ENCODE results near the gene SORCS2.

The SORCS2 gene

GRCh38 chr4:7426525-7427171 lies 234.3 kb downstream of the SORCS2 start:
- Histone ChIP-seq H3K9ac (ENCODE audit: low read depth, low read length) (no peak overlapping the region), H3K9me3 (ENCODE audit: control insufficient read depth, insufficient read depth, low read length) (no peaks in the 10 kb centered on the region), H3K36me3 (ENCODE audit: insufficient read depth, low read length) (no peaks in the 10 kb centered on the region), H3K4me1 (ENCODE audit: insufficient read depth, low read length) (peaks cover 24% of the 10 kb centered on the region)

GRCh38 chr4:7427361-7427760 lies 235.0 kb downstream of the SORCS2 start:
- Histone ChIP-seq H3K9ac (ENCODE audit: low read depth, low read length) (no peak overlapping the region), H3K4me1 (ENCODE audit: insufficient read depth, low read length) (peaks cover 24% of the 10 kb centered on the region), H3K9me3 (ENCODE audit: control insufficient read depth, insufficient read depth, low read length) (no peaks in the 10 kb centered on the region), H3K36me3 (ENCODE audit: insufficient read depth, low read length) (no peaks in the 10 kb centered on the region)

- no peak overlapping the region for H3K9ac ChIP-seq (ENCODE audit: low read depth, low read length)
- H3K9me3 ChIP-seq (ENCODE audit: control insufficient read depth, insufficient read depth, low read length) = no peaks in the 10 kb centered on the region
- no peaks in the 10 kb centered on the region for H3K36me3 ChIP-seq (ENCODE audit: insufficient read depth, low read length)
- peaks cover 24% of the 10 kb centered on the region for H3K4me1 ChIP-seq (ENCODE audit: insufficient read depth, low read length)
Measured at GRCh38 chr4:7427831-7428260, 235.5 kb downstream of the SORCS2 start.

GRCh38 chr4:7428261-7429068 lies 236.1 kb downstream of the SORCS2 start:
- H3K36me3 ChIP-seq (ENCODE audit: insufficient read depth, low read length) = no peaks in the 10 kb centered on the region
- no peaks in the 10 kb centered on the region for H3K9me3 ChIP-seq (ENCODE audit: control insufficient read depth, insufficient read depth, low read length)
- no peak overlapping the region for H3K9ac ChIP-seq (ENCODE audit: low read depth, low read length)
- peaks cover 24% of the 10 kb centered on the region for H3K4me1 ChIP-seq (ENCODE audit: insufficient read depth, low read length)

- no peaks in the 10 kb centered on the region for H3K36me3 ChIP-seq (ENCODE audit: insufficient read depth, low read length)
- H3K9me3 ChIP-seq (ENCODE audit: control insufficient read depth, insufficient read depth, low read length) = no peaks in the 10 kb centered on the region
- no peak overlapping the region for H3K9ac ChIP-seq (ENCODE audit: low read depth, low read length)
- peaks cover 24% of the 10 kb centered on the region for H3K4me1 ChIP-seq (ENCODE audit: insufficient read depth, low read length)
Measured at GRCh38 chr4:7429069-7429416, 236.7 kb downstream of the SORCS2 start.

- H3K4me1 ChIP-seq (ENCODE audit: insufficient read depth, low read length) = peaks cover 26% of the 10 kb centered on the region
- H3K36me3 ChIP-seq (ENCODE audit: insufficient read depth, low read length) = no peaks in the 10 kb centered on the region
- H3K9ac ChIP-seq (ENCODE audit: low read depth, low read length) = no peak overlapping the region
- H3K9me3 ChIP-seq (ENCODE audit: control insufficient read depth, insufficient read depth, low read length) = no peaks in the 10 kb centered on the region
Measured at GRCh38 chr4:7429601-7430078, 237.3 kb downstream of the SORCS2 start.

GRCh38 chr4:7430368-7430964 lies 238.1 kb downstream of the SORCS2 start:
- Histone ChIP-seq H3K36me3 (ENCODE audit: insufficient read depth, low read length) (no peaks in the 10 kb centered on the region), H3K4me1 (ENCODE audit: insufficient read depth, low read length) (peaks cover 32% of the 10 kb centered on the region), H3K9me3 (ENCODE audit: control insufficient read depth, insufficient read depth, low read length) (no peaks in the 10 kb centered on the region), H3K9ac (ENCODE audit: low read depth, low read length) (no peak overlapping the region)

GRCh38 chr4:7430965-7431695 lies 238.8 kb downstream of the SORCS2 start:
- H3K9me3 ChIP-seq (ENCODE audit: control insufficient read depth, insufficient read depth, low read length) = no peaks in the 10 kb centered on the region
- peaks cover 35% of the 10 kb centered on the region for H3K4me1 ChIP-seq (ENCODE audit: insufficient read depth, low read length)
- no peaks in the 10 kb centered on the region for H3K36me3 ChIP-seq (ENCODE audit: insufficient read depth, low read length)
- H3K9ac ChIP-seq (ENCODE audit: low read depth, low read length) = no peak overlapping the region

GRCh38 chr4:7431696-7432530 lies 239.6 kb downstream of the SORCS2 start:
- H3K9me3 ChIP-seq (ENCODE audit: control insufficient read depth, insufficient read depth, low read length) = no peaks in the 10 kb centered on the region
- H3K36me3 ChIP-seq (ENCODE audit: insufficient read depth, low read length) = no peaks in the 10 kb centered on the region
- H3K9ac ChIP-seq (ENCODE audit: low read depth, low read length) = no peak overlapping the region
- H3K4me1 ChIP-seq (ENCODE audit: insufficient read depth, low read length) = peaks cover 35% of the 10 kb centered on the region

- Histone ChIP-seq H3K36me3 (ENCODE audit: insufficient read depth, low read length) (no peaks in the 10 kb centered on the region), H3K4me1 (ENCODE audit: insufficient read depth, low read length) (peaks cover 30% of the 10 kb centered on the region), H3K9me3 (ENCODE audit: control insufficient read depth, insufficient read depth, low read length) (no peaks in the 10 kb centered on the region; the same call in 1 of the 2 replicates)
Measured at GRCh38 chr4:7432531-7433375, 240.4 kb downstream of the SORCS2 start.

GRCh38 chr4:7433376-7434140 lies 241.2 kb downstream of the SORCS2 start:
- H3K4me1 ChIP-seq (ENCODE audit: insufficient read depth, low read length) = peaks cover 24% of the 10 kb centered on the region; the same call in 1 of the 2 replicates
- H3K9me3 ChIP-seq (ENCODE audit: control insufficient read depth, insufficient read depth, low read length) = no peaks in the 10 kb centered on the region; the same call in 1 of the 2 replicates
- no peaks in the 10 kb centered on the region for H3K36me3 ChIP-seq (ENCODE audit: insufficient read depth, low read length)
- H3K9ac ChIP-seq (ENCODE audit: low read depth, low read length) = no peak overlapping the region

More at GRCh38 chr4:7432531-7433375, 240.4 kb downstream of the SORCS2 start:
- H3K9ac ChIP-seq (ENCODE audit: low read depth, low read length) = no peak overlapping the region

GRCh38 chr4:7434141-7434765 lies 241.9 kb downstream of the SORCS2 start:
- no peak overlapping the region for H3K9ac ChIP-seq (ENCODE audit: low read depth, low read length)
- H3K9me3 ChIP-seq (ENCODE audit: control insufficient read depth, insufficient read depth, low read length) = no peaks in the 10 kb centered on the region; the same call in 1 of the 2 replicates
- peaks cover 24% of the 10 kb centered on the region; the same call in 1 of the 2 replicates for H3K4me1 ChIP-seq (ENCODE audit: insufficient read depth, low read length)
- no peaks in the 10 kb centered on the region for H3K36me3 ChIP-seq (ENCODE audit: insufficient read depth, low read length)
